ENCODE data around the gene CEP70.

DNA sequence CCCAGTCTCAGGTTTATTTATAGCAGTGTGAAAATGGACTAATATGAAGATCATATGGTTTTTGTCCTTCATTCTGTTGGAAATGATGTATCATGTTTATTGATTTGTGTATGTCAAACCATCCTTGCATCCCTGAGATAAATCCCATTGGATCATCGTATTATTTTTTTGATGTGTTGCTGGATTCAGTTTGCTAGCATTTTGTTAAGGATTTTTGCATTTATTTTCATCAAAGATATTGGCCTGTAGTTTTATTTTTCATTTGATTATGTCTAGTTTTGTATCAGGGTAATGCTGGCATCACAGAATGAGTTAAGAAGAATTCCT, 48.8 kb upstream of the CEP70 start:
- TF ChIP-seq, protein P1, sequence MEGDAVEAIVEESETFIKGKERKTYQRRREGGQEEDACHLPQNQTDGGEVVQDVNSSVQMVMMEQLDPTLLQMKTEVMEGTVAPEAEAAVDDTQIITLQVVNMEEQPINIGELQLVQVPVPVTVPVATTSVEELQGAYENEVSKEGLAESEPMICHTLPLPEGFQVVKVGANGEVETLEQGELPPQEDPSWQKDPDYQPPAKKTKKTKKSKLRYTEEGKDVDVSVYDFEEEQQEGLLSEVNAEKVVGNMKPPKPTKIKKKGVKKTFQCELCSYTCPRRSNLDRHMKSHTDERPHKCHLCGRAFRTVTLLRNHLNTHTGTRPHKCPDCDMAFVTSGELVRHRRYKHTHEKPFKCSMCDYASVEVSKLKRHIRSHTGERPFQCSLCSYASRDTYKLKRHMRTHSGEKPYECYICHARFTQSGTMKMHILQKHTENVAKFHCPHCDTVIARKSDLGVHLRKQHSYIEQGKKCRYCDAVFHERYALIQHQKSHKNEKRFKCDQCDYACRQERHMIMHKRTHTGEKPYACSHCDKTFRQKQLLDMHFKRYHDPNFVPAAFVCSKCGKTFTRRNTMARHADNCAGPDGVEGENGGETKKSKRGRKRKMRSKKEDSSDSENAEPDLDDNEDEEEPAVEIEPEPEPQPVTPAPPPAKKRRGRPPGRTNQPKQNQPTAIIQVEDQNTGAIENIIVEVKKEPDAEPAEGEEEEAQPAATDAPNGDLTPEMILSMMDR (IDR thresholded peaks at IDR 0.05): no peak
- no peak for TF ChIP-seq POLR2A (IDR thresholded peaks at IDR 0.05)

Data from body of pancreas (tissue), 4 donors.